Measurements from ENCODE around the gene DHRS4.
"Not testable (repeated sequence)": the region's sequence is repeated elsewhere in the genome, so short reads cannot be mapped to it uniquely, and the experiment has no call there.

DHRS4 gene

DNA sequence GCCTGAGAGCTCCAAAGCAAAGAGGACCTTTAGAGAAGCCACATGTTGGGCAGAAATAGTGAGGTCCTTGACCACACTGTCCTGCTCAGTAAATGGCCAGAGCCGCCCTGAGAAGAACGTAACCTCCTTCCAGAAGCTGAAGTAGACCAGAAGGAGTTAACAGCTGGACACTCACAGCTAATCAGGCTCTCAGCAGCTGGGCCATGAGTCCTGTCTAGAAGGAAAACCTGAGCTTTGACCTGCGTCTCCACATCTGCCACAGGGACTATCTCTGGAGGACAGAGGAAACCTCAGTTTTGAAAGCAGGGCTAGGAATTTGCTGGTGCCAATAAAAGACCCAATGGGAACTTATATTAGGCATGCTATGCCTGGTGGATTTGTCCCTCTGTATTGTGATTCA is 12.3 kb upstream of the DHRS4 start:
- DNase-seq (ENCODE audit: low read depth in 2 of 2), result no peak

DNA sequence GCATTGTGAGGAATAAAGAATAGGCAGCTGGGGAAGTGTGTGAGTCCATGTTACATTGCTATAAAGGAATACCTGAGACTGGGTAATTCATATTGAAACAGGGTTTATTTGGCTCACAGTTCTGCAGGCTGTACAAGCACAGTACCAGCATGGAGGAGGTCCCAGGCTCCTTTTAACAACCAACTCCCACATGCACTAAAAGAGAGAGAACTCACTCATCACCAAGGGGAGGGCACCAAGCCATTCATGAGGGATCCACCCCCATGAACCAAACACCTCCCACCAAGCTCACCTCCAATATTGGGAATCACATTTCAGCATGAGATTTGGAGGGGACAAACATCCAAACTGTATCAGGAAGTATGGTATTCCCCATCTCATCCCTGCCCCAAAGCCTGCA is 11.9 kb upstream of the DHRS4 start:
- DNase-seq (ENCODE audit: low read depth in 2 of 2), result no peak

GRCh38 chr14:23942587-23942986 is 11.0 kb upstream of the DHRS4 start:
- DNase-seq (ENCODE audit: low read depth in 2 of 2), result no peak

GRCh38 chr14:23949069-23949468 is 4.5 kb upstream of the DHRS4 start:
- not testable (repeated sequence) for DNase-seq (ENCODE audit: low read depth in 2 of 2)

DNA sequence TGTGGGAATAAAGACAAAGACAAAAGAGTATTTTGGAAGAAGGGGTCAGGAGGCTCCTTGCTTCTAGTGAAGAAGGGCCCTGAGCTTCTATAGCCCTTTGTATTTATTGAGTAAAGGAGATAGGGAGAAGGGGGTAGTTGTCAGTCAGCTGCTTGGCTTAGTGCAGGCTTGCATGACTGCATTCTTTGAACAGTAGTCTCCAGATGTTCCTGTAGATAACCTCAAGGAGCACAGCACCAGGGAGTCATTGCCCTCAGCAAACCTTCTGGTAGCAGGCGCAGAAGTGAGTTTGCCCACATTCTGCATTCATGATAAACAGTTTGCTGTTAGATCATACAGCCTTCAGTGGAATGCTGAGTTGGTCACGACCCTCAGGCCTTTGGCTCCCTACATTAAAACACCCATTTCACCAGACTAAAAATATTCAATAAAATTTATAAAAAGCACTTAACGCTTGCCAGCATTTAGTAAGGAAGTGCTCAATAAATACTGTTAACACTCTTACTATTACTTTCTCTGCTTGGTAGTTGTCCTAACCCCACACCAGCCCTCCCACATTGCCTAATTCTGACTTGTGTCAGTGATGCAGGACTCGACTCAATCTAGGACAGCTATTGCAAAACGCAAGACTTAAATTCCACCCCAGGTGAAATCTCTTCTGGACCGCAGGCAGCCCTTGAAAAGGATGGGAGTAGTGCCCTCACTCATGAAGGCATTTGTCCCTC is 3.0 kb upstream of the DHRS4 start:
- DNase-seq (ENCODE audit: low read depth in 2 of 2), result no peak

- not testable (repeated sequence) for DNase-seq (ENCODE audit: low read depth in 2 of 2)
Observed at GRCh38 chr14:23951136-23951466, 2.5 kb upstream of the DHRS4 start.

GRCh38 chr14:23951590-23952201 is 1.9 kb upstream of the DHRS4 start:
- DNase-seq (ENCODE audit: low read depth in 2 of 2), result no peak

- not testable (repeated sequence) for DNase-seq (ENCODE audit: low read depth in 2 of 2)
Observed at GRCh38 chr14:23953116-23953463, 480 bp upstream of the DHRS4 start.

DNA sequence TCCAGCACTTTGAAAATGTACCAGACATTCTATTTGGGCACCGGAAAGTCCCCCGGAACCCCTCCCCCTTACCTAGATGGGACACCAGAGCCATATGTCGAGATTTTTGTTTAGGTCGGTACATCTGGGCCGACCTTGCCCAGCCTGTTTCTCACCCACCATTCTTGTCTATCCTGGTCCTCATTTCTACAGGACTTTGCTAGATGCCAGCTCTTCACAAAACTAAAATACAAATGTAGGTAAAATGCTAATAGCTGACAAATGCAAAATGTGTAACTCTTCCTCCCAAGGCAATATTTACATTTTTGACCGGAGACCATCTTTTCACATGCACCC is 677 bp downstream of the DHRS4 start:
- DNase-seq (ENCODE audit: low read depth in 2 of 2), result not testable (repeated sequence)

- not testable (repeated sequence) for DNase-seq (ENCODE audit: low read depth in 2 of 2)
Observed at GRCh38 chr14:23954965-23955364, 1.4 kb downstream of the DHRS4 start.

- DNase-seq (ENCODE audit: low read depth in 2 of 2), result not testable (repeated sequence)
Observed at GRCh38 chr14:23955811-23956210, 2.2 kb downstream of the DHRS4 start.

DNA sequence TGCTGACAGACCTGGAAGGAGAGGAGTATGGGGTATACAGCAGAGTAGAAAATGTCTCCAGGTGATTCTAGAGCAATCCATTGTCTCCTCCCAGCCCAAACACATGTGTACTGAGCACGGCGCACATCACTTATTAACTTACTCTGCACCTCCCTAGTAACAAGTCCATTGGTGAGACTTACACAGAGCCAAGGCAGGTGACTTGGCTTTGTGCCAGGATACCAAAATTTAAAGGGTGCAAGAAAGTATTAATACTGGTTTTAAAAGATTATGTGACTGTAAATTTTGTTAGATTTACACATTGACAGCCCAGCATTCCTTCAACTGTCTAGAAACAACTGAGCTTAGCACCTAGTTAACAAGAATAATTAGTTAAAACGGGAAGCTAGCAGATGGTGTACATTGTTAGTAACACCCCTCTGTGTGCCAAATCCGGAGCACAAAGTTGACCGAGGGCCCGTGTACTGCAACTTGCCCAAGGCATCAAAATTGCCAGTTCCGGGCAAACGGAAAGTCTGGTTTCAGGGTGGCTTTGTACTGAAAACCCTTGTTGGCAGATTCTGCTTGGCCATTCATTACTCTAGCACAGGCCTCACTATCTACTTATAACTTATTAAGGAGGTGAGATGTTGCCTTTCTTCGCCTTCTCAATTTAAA is 4.5 kb downstream of the DHRS4 start:
- not testable (repeated sequence) for DNase-seq (ENCODE audit: low read depth in 2 of 2)

DNA sequence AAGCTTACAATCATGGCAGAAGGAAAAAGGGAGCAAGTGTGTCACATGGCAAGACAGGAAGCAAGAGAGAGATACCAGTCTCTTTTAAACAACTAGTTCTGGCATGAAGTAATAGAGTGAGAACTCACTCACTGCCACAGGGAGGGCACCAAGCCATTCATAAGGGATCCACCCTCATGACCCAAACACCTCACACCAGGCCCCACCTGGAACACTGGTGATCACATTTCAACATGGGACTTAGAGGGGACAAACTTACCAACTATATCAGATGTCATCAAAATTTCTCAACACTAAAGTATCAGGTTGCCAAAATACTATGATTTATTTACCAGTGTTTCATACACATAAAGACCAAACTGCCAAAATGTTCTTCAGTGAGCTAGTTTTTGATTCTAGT is 7.3 kb downstream of the DHRS4 start:
- not testable (repeated sequence) for DNase-seq (ENCODE audit: low read depth in 2 of 2)

GRCh38 chr14:23961704-23962103 is 8.1 kb downstream of the DHRS4 start:
- not testable (repeated sequence) for DNase-seq (ENCODE audit: low read depth in 2 of 2)

GRCh38 chr14:23969130-23969480 is 15.5 kb downstream of the DHRS4 start:
- DNase-seq (ENCODE audit: low read depth in 2 of 2), result not testable (repeated sequence)

- DNase-seq (ENCODE audit: low read depth in 2 of 2), result peak; percentile 41 to 49
Observed at GRCh38 chr14:23969481-23970282, 16.1 kb downstream of the DHRS4 start.

GRCh38 chr14:23970283-23970659 is 16.7 kb downstream of the DHRS4 start:
- not testable (repeated sequence) for DNase-seq (ENCODE audit: low read depth in 2 of 2)

- DNase-seq (ENCODE audit: low read depth in 2 of 2), result not testable (repeated sequence)
Observed at GRCh38 chr14:23973178-23973577, 19.6 kb downstream of the DHRS4 start.

- DNase-seq (ENCODE audit: low read depth in 2 of 2), result not testable (repeated sequence)
Observed at GRCh38 chr14:23974041-23974440, 20.5 kb downstream of the DHRS4 start.

DNA sequence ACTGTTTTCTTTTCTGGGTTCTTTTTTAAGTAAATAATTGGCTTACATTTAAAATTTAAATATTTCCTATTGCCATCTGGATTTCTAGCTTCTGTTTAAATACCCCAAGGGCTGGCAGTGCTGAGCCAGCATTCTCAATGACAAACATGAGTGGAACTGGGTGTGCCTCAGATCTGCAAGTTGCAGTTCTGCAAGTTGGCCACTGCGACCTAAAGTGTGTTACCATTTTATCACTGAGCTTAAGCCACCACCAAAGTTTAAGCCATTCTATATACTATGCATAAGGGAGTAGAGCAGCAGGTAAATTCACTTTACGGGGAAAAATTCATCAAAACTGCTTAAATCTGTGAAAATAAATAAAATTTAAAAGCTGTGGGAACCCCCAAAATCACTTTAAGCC is 23.6 kb downstream of the DHRS4 start:
- DNase-seq (ENCODE audit: low read depth in 2 of 2), result not testable (repeated sequence)

DNA sequence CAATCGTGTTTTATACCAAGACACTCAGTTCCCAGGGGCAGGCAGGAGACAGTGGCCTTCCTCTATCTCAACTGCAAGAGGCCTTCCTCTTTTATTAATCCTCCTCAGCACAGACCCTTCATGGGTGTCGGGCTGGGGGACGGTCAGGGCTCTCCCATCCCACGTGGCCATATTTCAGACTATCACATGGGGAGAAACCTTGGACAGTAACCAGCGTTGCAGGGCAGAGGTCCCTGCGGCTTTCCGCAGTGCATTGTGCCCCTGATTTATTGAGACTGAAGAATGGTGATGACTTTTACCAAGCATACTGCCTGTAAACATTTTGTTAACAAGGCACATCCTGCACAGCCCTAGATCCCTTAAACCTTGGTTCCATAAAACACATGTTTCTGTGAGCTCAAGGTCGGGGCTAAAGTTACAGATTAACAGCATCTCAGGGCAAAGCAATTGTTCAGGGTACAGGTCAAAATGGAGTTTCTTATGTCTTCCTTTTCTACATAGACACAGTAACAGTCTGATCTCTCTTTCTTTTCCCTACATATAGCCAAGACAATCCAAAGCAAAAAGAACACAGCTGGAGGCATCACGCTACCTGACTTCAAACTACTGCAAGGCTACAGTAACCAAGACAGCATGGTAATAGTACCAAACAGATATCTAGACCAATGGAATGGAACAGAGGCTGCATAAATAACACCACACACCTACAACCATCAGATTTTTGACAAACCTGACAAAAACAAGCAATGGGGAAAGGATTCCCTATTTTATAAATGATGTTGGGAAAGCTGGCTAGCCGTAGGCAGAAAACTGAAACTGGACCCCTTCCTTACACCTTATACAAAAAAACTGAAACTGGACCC is 28.6 kb downstream of the DHRS4 start:
- DNase-seq (ENCODE audit: low read depth in 2 of 2), result not testable (repeated sequence)

All from stimulated activated CD4-positive, alpha-beta T cell treated with anti-CD3 and anti-CD28 coated beads, Interleukin-1b, Interleukin-23, amount 100 ng/mL, for 1 hour (primary cell).